Stimulated activated CD4-positive, alpha-beta T cell treated with anti-CD3 and anti-CD28 coated beads, TNF-alpha, amount 100 ng/mL, for 24 hours (primary cell): ENCODE results near the gene ST6GAL1.

Experiments
- DNase-seq, 3 experiments: peaks; one replicate each; pipeline ENCODE4 v3.0.0-alpha.2; 2020; ENCODE audit warnings: low read depth in 3 of 3

Gene ST6GAL1

DNA sequence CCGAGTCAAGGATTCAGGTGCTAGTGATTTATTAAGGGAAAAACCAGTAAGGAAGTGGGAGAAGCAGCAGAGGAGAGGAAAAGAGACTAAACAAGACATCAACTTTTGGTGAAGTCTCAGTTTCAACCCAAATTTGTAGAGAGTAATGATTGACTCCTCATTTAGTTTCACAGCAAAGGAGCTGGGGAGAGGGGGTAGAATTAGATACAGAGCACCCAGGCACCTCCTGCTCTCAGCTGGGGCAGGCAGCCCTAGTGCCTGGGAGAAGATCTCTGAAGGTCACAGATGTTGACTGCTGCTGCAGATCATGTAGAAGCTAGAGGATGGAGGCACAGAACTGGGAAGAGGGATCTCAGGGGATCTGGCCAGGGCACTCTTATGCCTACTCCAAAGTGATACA is 179.8 kb downstream of the ST6GAL1 start:
- no peak for DNase-seq

DNA sequence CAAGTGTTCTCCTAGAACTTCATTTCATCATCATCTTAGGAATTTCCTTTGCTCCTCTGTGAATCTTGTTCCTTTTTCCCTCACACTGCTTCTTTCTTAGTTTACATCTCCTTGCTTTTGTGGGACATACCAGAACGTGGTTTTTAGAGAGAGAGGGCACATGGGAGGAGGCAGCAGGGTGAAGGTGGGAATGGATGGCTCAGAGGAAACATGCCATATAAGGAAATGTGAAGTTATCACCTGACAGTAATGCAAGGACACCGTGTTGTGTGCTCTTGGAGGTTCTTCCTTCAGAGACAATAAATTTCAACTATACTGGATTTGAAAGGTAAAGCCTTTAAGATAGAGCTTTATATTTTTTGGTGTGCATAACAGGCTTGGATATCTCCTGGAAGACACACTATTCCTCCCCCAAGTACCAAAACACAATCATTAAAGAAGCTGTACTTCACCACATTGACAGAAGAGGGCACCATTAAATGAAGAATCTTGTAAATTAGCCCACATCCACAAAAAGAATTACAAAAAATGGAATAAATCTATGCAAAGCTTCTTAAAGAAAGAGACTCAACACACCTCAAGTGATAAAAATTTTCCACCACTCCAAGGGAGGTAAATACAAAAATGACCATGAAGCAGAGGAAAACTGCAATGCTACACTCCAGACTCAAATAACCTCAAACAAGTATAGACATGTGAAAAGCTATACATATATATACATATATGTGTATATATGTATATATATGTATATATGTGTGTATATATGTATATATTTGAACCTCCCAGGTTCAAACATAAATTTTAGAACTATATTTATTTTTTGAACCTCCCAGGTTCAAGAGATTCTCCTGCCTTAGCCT is 182.8 kb downstream of the ST6GAL1 start:
- DNase-seq: no peak

GRCh38 chr3:187114511-187114910 is 184.2 kb downstream of the ST6GAL1 start:
- no peak for DNase-seq

DNA sequence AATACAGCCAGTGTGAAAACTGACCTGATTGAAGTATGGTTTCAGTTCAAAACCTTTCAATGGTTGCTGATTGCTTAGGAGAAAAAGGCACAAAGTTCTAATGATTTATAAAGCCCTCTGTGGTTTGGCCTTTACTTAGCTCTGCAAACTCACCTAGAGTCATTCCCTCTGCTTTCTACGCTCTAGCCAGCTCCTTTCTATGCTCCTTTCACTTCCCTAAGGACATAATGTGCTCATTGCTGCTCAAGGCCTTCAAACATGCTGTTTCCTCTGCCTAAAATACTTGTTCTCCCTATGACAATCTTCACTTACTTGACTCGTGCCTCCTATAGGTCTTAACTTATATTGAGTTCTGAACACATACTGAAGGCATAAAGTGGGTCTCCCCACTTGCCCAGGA is 190.0 kb downstream of the ST6GAL1 start:
- DNase-seq: no peak

DNA sequence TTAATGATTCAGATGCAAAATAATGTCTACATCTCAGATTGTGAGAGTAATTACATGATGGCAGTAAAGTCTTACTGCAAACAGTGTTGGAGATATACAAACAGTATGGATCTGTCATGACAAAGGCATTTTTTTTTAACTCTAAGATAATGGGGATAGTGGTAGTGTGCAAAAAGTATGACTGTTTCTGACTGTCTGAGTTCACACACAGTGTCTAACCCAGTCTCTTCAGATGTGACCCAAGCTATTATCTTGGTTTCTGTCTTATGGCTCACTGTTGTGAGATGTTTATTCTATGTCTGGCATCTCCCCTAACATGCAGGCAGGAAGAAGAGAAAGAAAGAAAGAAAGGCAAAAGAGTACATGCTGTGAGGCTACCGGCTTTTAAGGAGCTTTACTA is 191.9 kb downstream of the ST6GAL1 start:
- DNase-seq: no peak

GRCh38 chr3:187125319-187126031 is 195.1 kb downstream of the ST6GAL1 start:
- no peak for DNase-seq
